Measurements from ENCODE around the gene NGEF. TPM values are rescaled to one million over a fixed set of nuclear protein-coding genes. Genes with fewer than 3 reads are reported as not detected.

NGEF gene
- total and polyA plus RNA-seq, 7 donors, result 0.28 to 13.9 (median 10.8) TPM; not detected in 2

Small RNA genes within 50 kb of the gene (small RNA-seq; reads per million reads assigned to genes)
- gene RF00019, result 0 reads per million in 3 donors

Other genes starting within 250 kb of the NGEF start
- gene KCNJ13, start 236.7 kb downstream of the NGEF start, total RNA-seq, result not detected
- under 1 TPM in 2 of 3 donors, not detected in 1; 0.03 to 0.92 TPM for gene KCNJ13, start 236.7 kb downstream of the NGEF start, polyA plus RNA-seq
- 1 to 10 TPM in 2 of 4 donors, under 1 TPM in 2; under 0.01 to 1.9 (median 0.71) TPM for gene SNORC, start 143.0 kb downstream of the NGEF start, total RNA-seq
- 10 to 100 TPM in 1 of 3 donors, 1 to 10 TPM in 2; 7.2 to 13.2 (median 8.8) TPM for gene SNORC, start 143.0 kb downstream of the NGEF start, polyA plus RNA-seq
- not detected for gene NEU2, start 19.4 kb upstream of the NGEF start, total RNA-seq
- gene NEU2, start 19.4 kb upstream of the NGEF start, polyA plus RNA-seq, result not detected
- 10 to 100 TPM in 1 of 4 donors, 1 to 10 TPM in 3; 6.4 to 20.8 (median 9.4) TPM for gene INPP5D, start 47.1 kb upstream of the NGEF start, total RNA-seq
- 10 to 100 TPM in 1 of 3 donors, 1 to 10 TPM in 2; 4.2 to 44.8 (median 4.4) TPM for gene INPP5D, start 47.1 kb upstream of the NGEF start, polyA plus RNA-seq
- 10 to 100 TPM; 19.6 to 37.3 (median 32.4) TPM for gene ATG16L1, start 238.4 kb upstream of the NGEF start, total RNA-seq
- 10 to 100 TPM; 16.2 to 19.2 (median 18.2) TPM for gene ATG16L1, start 238.4 kb upstream of the NGEF start, polyA plus RNA-seq